Effector CD4-positive, alpha-beta T cell (primary cell): ENCODE results near the gene CDH12.
"Not testable (repeated sequence)": the region's sequence is repeated elsewhere in the genome, so short reads cannot be mapped to it uniquely, and the experiment has no call there.

Experiments
- DNase-seq: peaks from one replicate; pipeline ENCODE4 v3.0.0-alpha.2; 2020

CDH12 gene

GRCh38 chr5:22643356-22643755 lies 209.8 kb downstream of the CDH12 start:
- DNase-seq = no peak

GRCh38 chr5:22631683-22632082 lies 221.5 kb downstream of the CDH12 start:
- no peak for DNase-seq

DNA sequence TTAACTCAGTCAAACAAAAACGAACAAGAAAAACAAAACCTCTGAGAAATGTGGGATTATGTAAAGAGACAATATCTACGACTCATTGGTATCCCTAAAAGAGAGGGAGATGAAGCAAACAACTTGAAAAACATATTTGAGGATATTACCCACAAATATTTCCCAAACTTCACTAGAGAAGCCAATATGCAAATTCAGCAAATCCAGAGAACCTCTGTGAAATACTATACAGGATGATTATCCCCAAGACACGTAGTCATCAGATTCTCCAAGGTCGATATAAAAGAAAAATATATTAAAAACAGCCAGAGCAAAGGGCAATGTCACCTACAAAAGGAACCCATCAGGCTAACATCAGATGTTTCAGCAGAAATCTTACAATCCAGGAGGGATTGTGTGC lies 226.1 kb downstream of the CDH12 start:
- no peak for DNase-seq

- DNase-seq = no peak
These were observed 227.7 kb downstream of the CDH12 start for GRCh38 chr5:22625451-22625850.

- no peak for DNase-seq
These were observed 232.1 kb downstream of the CDH12 start for GRCh38 chr5:22621084-22621483.

- no peak for DNase-seq
These were observed 237.2 kb downstream of the CDH12 start for GRCh38 chr5:22615964-22616363.

DNA sequence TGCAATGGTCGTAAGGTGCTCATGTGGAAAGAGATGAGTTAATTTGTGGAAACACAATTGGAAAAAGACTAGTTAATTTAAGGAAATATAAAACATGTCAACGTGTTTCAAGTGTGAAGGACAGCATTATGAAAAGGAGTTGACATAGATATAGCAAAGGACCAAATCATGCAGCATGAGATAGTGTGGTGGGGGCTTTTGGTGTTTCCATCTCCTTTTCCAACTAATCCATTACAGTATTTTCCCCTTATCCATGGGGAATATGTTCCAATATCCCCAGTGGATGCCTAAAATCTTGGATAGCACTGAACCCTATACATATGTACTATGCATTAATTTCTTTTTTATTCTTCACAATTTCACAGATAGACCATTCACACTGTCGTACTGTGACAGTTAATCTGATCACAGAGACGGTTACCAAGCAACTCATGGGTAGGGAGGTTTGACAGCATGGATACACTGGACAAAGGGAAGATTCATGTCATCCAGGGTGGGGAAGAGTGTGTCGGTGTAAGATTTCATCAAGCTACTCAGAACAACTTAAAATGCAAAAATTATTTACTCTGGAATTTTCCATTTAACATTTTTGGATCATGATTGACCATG lies 238.6 kb downstream of the CDH12 start:
- DNase-seq = no peak

GRCh38 chr5:22612928-22613327 lies 240.2 kb downstream of the CDH12 start:
- DNase-seq = no peak

DNA sequence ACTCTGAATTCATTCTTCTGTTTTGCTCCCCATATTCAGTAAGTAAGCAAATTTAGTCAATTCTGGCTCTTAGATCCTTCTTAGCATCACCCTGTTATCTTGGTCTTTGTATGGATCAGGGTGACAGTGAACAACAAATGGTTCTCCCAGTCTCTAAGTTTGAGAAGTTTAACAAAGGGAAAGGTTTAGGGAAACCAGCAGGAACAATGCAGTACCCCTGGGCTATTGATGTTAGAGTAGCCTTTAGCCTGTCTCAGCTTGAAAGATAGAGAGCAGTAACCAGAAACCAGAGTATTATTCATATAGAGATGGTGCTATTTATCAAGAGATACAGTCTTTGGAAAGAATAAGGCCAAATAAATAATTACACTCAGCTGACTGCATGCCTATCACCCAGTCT lies 241.8 kb downstream of the CDH12 start:
- no peak for DNase-seq

DNA sequence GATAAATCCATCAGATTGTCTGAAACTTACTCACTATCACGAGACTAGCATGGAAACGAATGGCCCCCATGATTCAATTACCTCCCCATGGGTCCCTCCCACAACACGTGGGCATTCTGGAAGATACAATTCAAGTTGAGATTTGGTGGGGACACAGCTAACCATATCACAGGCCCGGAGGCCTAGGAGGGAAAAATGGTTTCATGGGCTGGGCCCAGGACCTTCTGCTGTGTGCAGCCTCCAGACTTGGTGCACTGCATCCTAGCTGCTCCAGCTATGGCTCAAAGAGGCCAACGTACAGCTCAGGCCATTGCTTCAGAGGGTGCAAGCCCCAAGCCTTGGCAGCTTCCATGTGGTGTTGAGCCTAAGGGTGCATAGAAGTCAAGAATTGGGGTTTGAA lies 245.6 kb downstream of the CDH12 start:
- DNase-seq = not testable (repeated sequence)

GRCh38 chr5:22605473-22605872 lies 247.7 kb downstream of the CDH12 start:
- no peak for DNase-seq

GRCh38 chr5:22604711-22605110 lies 248.4 kb downstream of the CDH12 start:
- no peak for DNase-seq

DNA sequence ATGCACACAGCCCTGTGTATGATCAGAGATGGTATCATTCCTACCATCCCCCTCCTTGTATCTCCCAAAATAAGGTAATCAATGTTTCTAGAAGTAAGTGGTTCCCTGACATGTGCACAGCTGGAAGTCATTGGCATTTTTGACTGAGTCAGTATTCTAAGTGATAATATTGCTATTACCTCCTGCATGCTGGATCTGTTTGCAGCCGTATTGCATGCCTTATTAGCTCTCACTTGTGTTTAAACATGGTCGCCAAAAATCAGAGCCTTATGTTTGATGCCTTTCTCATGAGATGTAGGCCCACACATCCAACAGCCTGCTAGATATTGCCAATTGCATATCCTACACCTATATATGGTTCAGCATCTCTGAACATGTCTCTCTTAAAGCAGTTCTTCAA lies 254.3 kb downstream of the CDH12 start:
- no peak for DNase-seq

- DNase-seq = no peak
These were observed 256.7 kb downstream of the CDH12 start for GRCh38 chr5:22596404-22596970.

DNA sequence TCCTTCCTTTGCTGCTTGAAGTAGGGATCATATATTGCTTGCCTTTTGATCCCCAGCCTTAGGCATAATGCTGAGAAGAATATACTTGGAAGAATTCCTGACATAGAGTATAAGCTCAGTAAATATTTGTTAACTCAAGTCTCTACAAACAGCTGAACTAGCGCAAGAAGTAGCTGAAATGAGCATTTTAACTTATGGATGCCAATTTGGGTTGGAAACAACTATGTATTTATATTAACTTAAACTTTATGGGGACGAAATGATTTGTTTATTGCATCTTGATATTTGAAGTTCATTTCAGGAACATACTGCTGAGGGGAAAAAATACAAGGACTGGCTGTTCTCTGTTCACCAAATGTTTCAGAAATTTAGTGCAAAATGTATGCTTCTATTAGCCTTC lies 258.7 kb downstream of the CDH12 start:
- no peak for DNase-seq

- no peak for DNase-seq
These were observed 259.6 kb downstream of the CDH12 start for GRCh38 chr5:22593592-22593991.

GRCh38 chr5:22591461-22591860 lies 261.7 kb downstream of the CDH12 start:
- DNase-seq = no peak

GRCh38 chr5:22590677-22591268 lies 262.4 kb downstream of the CDH12 start:
- DNase-seq = no peak

DNA sequence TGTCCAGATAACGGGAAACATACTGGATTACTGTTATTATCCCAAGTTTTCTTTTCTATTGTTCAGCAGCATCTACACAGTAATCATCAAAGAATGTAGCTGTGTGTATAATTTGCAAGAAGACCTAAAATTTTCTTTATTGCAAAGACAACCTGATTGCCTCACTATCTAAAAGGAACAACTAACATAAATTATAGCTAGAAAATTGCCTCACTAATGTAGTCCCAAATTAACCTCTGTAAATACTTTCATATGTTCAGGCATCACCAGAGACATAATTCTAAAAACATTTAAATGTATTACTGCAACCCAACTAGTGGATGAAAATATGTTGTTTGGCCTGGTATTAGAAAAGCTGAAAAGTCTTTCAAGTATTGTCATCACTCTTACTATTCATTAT lies 275.4 kb downstream of the CDH12 start:
- no peak for DNase-seq

- DNase-seq = no peak
These were observed 276.1 kb downstream of the CDH12 start for GRCh38 chr5:22577006-22577405.

- no peak for DNase-seq
These were observed 280.2 kb downstream of the CDH12 start for GRCh38 chr5:22572941-22573340.

DNA sequence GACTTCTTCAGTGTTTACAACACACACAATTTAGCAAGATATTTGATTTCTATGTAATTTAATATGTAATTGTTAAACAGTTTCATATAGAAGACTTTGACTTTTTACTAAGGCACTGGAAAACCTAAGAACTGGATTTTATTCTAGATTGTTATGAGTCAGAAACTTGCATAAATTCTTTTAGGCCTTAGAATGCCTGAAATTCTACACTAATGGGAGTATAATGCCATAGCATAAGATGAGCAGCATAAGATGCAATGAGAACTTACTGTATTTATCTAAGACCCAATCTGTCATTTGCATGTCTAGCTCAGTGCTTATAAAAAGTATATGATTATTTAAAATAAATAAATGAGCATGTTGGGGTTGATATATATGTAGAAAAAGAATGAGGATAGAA lies 285.2 kb downstream of the CDH12 start:
- no peak for DNase-seq

- no peak for DNase-seq
These were observed 293.0 kb downstream of the CDH12 start for GRCh38 chr5:22560147-22560546.

DNA sequence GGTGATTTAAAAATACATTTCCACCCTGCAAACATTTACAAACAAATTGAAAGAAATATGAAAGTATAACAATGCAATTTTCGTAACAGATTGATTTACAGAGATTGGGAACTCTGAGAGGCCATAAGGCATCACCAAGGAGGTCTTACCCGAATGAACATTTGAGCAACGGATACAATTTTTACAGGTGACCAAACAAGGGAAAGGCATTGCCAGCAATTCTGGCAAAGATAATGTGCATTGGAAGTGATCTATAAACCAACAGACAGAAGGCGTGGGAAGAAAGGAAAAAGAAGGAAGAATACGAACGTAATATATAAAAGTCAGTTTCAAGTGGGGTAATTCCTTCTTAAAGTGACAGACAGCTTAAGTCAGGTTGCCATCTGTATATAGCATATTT lies 295.9 kb downstream of the CDH12 start:
- no peak for DNase-seq

- no peak for DNase-seq
These were observed 298.7 kb downstream of the CDH12 start for GRCh38 chr5:22554475-22554874.
